ENCODE measurements around the gene COL9A1. TPM values are rescaled to one million over a fixed set of nuclear protein-coding genes. Genes with fewer than 3 reads are reported as not detected.

COL9A1 gene
- total RNA-seq, 1 donor = not detected

- TF ChIP-seq CTCF (IDR thresholded peaks at IDR 0.05; ENCODE audit: insufficient read depth, low read length) = no peak
- H3K4me3 ChIP-seq (ENCODE audit: low read depth, low read length) = no peak overlapping the region
- no peak for DNase-seq (ENCODE audit: low read depth)
Measured at GRCh38 chr6:70171236-70171635, 131.6 kb downstream of the COL9A1 start.

- no peak for DNase-seq (ENCODE audit: low read depth)
- TF ChIP-seq CTCF (IDR thresholded peaks at IDR 0.05; ENCODE audit: insufficient read depth, low read length) = no peak
- no peak overlapping the region for H3K4me3 ChIP-seq (ENCODE audit: low read depth, low read length)
Measured at GRCh38 chr6:70168681-70169377, 134.1 kb downstream of the COL9A1 start.

Other genes starting within 250 kb of the COL9A1 start
- 15.4 and 21.0 TPM in 2 replicates for gene FAM135A, start 110.4 kb upstream of the COL9A1 start, total RNA-seq (ENCODE audit: low replicate concordance)